VCaP (cell line): ENCODE results near the gene ZNF32.

Experiments used
- H3K27ac ChIP-seq: fragments of 450-650 bp; 2 replicates; pipeline ENCODE4 v1.5.1; 2017
- CTCF ChIP-seq: fragments of 450-650 bp; conservative IDR thresholded peaks from 2 replicates; pipeline ENCODE4 v1.5.1; 2017; ENCODE audit warnings: mild to moderate bottlenecking, moderate library complexity

ZNF32 gene

GRCh38 chr10:43655311-43655710, 6.6 kb upstream of the ZNF32 start:
- H3K27ac ChIP-seq, result no peak overlapping the region
- TF ChIP-seq CTCF, result no peak

- TF ChIP-seq CTCF, result no peak
- no peak overlapping the region for H3K27ac ChIP-seq
Observed at GRCh38 chr10:43653746-43654145, 5.1 kb upstream of the ZNF32 start.

GRCh38 chr10:43649185-43649523, 473 bp upstream of the ZNF32 start:
- peak overlapping the region; percentile 78 for H3K27ac ChIP-seq
- no peak for TF ChIP-seq CTCF

- peak overlapping the region; percentile 78; the same call in 1 of the 2 replicates for H3K27ac ChIP-seq
- no peak for TF ChIP-seq CTCF
Observed at GRCh38 chr10:43648095-43648397, 635 bp downstream of the ZNF32 start.

GRCh38 chr10:43647576-43647975, 1.1 kb downstream of the ZNF32 start:
- no peak for TF ChIP-seq CTCF

GRCh38 chr10:43645866-43646265, 2.8 kb downstream of the ZNF32 start:
- TF ChIP-seq CTCF, result no peak

More at GRCh38 chr10:43647576-43647975, 1.1 kb downstream of the ZNF32 start:
- H3K27ac ChIP-seq, result peak overlapping the region; percentile 78; the same call in 1 of the 2 replicates

GRCh38 chr10:43644252-43644651, 4.4 kb downstream of the ZNF32 start:
- no peak for TF ChIP-seq CTCF

More at GRCh38 chr10:43645866-43646265, 2.8 kb downstream of the ZNF32 start:
- no peak overlapping the region for H3K27ac ChIP-seq

GRCh38 chr10:43640603-43641002, 8.1 kb downstream of the ZNF32 start:
- no peak for TF ChIP-seq CTCF

More at GRCh38 chr10:43644252-43644651, 4.4 kb downstream of the ZNF32 start:
- no peak overlapping the region for H3K27ac ChIP-seq

GRCh38 chr10:43635816-43636215, 12.9 kb downstream of the ZNF32 start:
- peak overlapping the region; percentile 48 for H3K27ac ChIP-seq

More at GRCh38 chr10:43640603-43641002, 8.1 kb downstream of the ZNF32 start:
- H3K27ac ChIP-seq, result no peak overlapping the region
